Measurements from ENCODE around the gene USE1.

DNA sequence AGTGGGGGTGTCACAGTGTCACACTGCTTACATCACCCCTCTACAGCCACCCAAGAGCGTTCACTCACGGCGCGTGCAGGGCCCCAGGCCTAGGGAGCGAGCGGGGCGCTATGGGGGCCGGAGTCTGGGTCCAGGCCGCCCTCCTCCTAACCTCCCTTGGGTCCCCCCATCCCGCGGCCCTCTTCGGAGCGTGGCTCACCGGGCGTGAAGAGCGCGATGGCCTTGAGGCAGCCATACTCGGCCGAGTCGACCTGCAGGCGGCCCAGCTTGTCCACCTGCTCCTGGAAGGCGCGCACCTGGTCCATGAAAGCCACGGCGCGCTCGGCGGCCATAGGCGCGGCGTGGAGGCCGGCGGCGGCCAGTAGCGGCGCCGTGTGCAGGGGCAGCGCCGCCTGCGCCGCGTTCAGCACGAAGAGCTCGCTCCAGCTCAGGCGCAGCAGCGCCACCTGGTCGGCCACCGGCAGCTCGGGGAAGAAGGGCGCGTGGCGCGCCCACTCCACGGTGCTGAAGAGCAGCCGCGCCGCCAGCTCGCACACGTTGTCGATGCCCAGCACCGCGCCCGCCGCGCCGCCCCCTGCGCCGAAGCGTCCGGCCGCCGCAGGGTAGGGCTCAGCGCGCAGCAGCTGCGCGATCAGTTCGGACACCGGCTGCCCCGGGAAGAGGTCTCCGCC is 20.3 kb downstream of the USE1 start:
- TF ChIP-seq EZH2 (IDR thresholded peaks at IDR 0.05) (no peak), POLR2AphosphoS5 (IDR thresholded peaks at IDR 0.05; ENCODE audit: borderline replicate concordance, low read depth, low read length) (no peak), FOXP2 (optimal IDR thresholded peaks at IDR 0.05; ENCODE audit: control extremely low read depth, extremely low read length, insufficient read depth) (no peak)
